Astrocyte (in vitro differentiated cells and primary cell): ENCODE measurements around the gene SOX1.

Experiments used
- EZH2 ChIP-seq: IDR thresholded peaks from 2 replicates; pipeline ENCODE4 v1.6.1; 2012; ENCODE audit warnings: mild to moderate bottlenecking, low read length, inconsistent platforms; ENCODE audit not compliant: insufficient read depth
- TF ChIP-seq, protein P1 (sequence below): IDR thresholded peaks from 2 replicates; pipeline ENCODE4 v1.5.1; 2011; ENCODE audit warnings: low read depth, mild to moderate bottlenecking, inconsistent platforms, low read length, moderate library complexity; ENCODE audit not compliant: insufficient read depth

DNA sequence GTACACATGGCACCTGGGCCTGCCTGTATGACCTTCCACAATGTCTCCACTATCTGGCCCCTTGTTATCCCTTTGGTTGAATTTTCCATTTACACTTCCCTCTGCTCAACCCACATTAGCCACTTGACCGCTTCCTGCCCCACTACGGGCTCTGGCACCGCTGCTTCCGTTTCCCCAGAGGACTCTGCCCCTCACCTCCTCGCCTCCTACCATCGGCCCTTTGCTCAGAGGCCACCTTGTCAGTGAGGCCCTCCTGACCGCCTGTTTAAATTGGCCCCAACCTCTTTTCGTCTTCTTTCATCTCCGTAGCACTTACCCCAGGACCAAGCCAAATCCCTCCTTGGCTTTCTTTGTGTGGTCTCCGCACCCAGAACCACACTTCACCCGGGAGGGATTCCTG is 47.4 kb downstream of the SOX1 start:
- TF ChIP-seq, protein P1, sequence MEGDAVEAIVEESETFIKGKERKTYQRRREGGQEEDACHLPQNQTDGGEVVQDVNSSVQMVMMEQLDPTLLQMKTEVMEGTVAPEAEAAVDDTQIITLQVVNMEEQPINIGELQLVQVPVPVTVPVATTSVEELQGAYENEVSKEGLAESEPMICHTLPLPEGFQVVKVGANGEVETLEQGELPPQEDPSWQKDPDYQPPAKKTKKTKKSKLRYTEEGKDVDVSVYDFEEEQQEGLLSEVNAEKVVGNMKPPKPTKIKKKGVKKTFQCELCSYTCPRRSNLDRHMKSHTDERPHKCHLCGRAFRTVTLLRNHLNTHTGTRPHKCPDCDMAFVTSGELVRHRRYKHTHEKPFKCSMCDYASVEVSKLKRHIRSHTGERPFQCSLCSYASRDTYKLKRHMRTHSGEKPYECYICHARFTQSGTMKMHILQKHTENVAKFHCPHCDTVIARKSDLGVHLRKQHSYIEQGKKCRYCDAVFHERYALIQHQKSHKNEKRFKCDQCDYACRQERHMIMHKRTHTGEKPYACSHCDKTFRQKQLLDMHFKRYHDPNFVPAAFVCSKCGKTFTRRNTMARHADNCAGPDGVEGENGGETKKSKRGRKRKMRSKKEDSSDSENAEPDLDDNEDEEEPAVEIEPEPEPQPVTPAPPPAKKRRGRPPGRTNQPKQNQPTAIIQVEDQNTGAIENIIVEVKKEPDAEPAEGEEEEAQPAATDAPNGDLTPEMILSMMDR, result no peak
- TF ChIP-seq EZH2, result no peak
